Femur (tissue), 1 donor: ENCODE results near the gene AP4M1.

Source experiments
- DNase-seq: peaks from one replicate; pipeline ENCODE4 v3.0.0-alpha.2; 2017

The AP4M1 gene, protein sequence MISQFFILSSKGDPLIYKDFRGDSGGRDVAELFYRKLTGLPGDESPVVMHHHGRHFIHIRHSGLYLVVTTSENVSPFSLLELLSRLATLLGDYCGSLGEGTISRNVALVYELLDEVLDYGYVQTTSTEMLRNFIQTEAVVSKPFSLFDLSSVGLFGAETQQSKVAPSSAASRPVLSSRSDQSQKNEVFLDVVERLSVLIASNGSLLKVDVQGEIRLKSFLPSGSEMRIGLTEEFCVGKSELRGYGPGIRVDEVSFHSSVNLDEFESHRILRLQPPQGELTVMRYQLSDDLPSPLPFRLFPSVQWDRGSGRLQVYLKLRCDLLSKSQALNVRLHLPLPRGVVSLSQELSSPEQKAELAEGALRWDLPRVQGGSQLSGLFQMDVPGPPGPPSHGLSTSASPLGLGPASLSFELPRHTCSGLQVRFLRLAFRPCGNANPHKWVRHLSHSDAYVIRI

DNA sequence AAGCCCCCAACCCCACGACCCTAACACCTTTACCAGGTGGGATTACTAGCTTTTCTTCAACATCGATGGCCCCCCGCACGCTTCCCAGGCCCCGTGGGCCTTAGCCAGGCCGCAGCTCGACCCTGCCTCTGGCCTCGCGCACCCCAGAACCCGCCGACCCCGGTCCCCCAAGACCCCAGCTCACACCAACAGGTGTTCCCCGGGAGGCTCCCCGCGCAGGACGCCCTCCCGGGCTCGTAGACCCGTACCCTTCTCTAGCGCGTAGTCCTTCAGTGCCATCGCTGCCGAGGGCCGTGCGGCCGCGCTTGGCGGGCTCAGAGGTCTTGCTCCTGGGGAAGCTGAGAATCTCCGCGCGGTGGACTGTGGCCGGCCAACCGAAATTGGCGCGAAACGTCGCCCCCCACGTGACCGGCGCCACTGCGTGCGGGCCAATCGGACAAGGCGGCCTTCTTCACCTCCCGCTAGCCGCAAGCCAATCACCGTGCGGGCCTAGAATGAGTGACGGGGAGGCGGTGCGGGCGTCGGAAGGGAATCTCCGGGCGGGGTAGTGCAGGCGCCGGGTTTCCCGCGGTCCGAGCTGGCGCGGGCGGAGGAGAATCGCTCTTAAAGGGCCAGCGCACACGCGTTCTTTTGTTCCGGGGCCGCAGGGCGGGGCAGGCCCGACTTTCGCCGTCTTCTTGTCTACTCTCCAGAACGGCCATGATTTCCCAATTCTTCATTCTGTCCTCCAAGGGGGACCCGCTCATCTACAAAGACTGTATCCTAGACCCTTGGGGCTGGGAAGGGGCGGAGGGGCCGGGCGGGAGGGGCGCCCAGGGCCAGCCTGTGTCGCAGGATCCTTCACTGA lies at the start of gene AP4M1, which contains the start of gene MCM7:
Gene AP4M1 (plus strand): TSS at position 628 of the 847 bp plus-strand sequence. CDS start 72 bp downstream, at position 700.
Gene MCM7 (minus strand): TSS at position 382 of the 847 bp plus-strand sequence. CDS start 103 bp downstream, at position 279.
- peak; percentile 99 for DNase-seq

DNA sequence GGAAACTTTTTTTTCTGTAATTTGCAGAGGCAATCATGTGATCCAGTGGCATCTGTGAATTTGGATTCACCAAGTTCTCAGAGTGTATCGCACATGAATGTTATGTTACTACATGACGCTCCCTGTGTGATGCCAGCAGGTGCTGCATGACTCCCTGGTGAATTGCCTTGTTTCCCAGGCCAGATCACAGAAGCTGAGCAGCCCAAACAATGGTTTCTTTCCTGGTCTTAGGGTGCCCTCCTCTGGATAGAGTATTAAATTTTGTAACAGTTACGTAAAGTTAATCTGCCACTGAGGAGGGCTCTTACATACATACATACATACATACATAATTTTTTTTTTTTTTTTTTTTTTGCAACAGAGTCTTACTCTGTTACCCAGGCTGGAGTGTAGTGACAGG lies 48.2 kb upstream of the AP4M1 start:
- peak; percentile 64 for DNase-seq

DNA sequence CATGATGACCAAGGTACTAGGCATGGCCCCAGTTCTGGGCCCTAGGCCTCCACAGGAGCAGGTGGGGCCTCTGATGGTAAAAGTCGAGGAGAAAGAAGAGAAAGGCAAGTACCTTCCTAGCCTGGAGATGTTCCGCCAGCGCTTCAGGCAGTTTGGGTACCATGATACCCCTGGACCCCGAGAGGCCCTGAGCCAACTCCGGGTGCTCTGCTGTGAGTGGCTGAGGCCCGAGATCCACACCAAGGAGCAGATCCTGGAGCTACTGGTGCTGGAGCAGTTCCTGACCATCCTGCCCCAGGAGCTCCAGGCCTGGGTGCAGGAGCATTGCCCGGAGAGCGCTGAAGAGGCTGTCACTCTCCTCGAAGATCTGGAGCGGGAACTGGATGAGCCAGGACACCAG lies 44.4 kb upstream of the AP4M1 start:
- no peak for DNase-seq

- DNase-seq, result no peak
These were observed 42.1 kb upstream of the AP4M1 start for GRCh38 chr7:100059251-100059739.

DNA sequence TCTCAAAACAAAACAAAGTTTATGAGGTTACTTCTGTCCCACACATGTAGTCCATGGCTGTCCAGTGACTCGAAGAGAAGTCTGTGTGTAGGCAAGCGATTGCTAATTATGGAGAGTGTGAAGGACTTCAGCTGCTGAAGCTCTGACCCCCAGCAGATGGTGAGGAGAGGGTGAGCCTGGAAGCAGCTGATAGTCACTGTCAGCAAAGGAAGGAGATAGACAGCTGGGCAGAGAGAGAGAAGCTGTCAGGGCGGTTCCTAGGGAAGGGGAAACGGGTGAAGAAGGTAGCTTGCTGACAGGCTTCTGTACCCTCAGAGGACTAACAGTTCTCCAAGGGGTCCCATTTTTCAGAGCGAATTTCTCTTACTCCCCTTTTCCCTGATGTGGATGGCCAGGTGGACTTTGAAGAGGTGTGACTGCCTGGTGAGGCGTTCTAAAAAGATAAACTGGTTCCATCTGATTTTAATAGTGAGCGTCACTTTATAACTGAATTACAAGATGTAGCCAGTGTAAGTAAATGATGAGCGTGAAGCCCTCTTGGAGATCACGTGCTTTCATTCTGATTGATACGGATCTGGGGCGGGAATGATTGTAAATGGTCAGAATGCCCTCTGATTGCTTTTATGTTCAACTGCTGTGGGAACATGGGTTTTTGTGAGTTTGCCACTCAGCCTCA lies 39.8 kb upstream of the AP4M1 start:
- peak; percentile 40 for DNase-seq

GRCh38 chr7:100063376-100063775 lies 38.1 kb upstream of the AP4M1 start:
- no peak for DNase-seq

DNA sequence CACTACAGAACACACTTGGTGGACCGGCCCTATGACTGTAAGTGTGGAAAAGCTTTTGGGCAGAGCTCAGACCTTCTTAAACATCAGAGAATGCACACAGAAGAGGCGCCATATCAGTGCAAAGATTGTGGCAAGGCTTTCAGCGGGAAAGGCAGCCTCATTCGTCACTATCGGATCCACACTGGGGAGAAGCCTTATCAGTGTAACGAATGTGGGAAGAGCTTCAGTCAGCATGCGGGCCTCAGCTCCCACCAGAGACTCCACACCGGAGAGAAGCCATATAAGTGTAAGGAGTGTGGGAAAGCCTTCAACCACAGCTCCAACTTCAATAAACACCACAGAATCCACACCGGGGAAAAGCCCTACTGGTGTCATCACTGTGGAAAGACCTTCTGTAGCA lies 37.3 kb upstream of the AP4M1 start:
- DNase-seq, result no peak

DNA sequence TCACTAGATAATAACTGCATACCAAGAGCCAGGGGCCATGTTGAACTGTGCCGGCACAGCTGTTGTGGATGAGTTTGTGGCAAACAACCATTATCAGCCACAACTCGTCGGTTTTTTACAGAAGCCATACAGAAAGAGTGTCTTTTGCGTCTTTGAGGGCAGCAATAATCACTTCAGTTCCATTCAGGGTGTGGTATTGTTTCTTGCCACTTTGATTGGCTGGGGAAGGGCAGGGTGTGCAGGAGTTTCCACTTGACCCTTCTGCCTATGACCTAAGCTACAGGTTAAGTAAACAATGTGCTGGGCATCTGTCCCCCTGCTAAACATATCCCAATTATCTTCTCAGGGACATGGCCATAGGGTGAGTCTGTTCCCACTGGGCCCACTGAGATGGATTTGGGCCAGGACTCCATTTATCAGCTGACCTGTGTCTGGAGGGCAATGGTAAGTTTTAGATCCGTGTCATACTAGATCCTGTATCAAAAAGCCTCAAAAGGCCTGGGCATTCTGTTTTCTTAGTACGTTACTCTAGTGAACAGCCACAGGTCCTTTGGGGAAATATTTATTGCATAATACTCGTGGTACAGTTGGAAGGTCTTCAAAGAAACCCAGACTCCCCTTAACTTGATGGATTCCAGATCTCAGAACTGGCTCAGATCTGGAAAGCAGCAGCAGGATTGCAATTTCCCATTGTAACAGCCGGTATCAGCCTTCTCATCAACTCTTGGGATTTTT lies 35.8 kb upstream of the AP4M1 start:
- no peak for DNase-seq

DNA sequence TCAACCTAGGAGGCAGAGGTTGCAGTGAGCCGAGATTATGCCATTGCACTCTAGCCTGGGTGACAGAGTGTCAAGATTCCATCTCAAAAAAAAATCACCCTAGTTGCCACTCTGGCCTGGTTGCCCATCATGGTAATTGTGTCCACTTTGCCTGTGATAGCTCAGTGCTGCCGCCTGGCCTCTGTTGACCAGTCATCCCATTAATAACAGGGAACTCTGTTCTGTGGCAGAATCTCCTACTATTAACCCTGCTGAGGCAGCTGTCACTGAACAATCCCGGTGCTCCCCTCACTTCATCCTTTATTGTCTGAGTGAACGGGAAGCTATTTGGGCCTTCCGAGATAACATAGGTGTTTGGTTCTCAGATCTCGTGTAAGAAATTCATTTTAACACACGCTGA lies 34.5 kb upstream of the AP4M1 start:
- DNase-seq, result no peak

GRCh38 chr7:100069991-100070390 lies 31.5 kb upstream of the AP4M1 start:
- no peak for DNase-seq

- no peak for DNase-seq
These were observed 30.3 kb upstream of the AP4M1 start for GRCh38 chr7:100071018-100071723.

GRCh38 chr7:100072462-100072861 lies 29.0 kb upstream of the AP4M1 start:
- no peak for DNase-seq

GRCh38 chr7:100074841-100075240 lies 26.6 kb upstream of the AP4M1 start:
- DNase-seq, result no peak

DNA sequence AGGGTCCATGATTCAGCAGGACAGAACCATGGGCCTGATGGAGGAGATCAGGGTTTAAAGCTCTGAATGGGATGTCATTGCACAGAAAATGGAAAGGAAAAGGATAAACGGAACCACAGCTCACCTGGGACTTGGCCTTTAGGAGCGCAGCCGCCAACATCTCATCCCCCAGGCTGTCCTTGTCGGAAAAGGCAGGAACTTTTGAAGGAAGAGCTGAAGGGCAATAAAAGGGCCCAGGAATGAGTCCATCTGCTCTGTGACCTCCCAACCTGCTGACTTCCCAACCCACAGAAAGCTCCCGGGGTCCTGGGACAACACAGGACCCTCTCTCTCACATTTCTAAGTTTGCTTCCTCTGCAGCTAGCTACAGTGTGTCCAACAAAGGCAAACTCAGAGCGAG lies 26.0 kb upstream of the AP4M1 start:
- no peak for DNase-seq

- DNase-seq, result no peak
These were observed 24.2 kb upstream of the AP4M1 start for GRCh38 chr7:100077205-100077604.

DNA sequence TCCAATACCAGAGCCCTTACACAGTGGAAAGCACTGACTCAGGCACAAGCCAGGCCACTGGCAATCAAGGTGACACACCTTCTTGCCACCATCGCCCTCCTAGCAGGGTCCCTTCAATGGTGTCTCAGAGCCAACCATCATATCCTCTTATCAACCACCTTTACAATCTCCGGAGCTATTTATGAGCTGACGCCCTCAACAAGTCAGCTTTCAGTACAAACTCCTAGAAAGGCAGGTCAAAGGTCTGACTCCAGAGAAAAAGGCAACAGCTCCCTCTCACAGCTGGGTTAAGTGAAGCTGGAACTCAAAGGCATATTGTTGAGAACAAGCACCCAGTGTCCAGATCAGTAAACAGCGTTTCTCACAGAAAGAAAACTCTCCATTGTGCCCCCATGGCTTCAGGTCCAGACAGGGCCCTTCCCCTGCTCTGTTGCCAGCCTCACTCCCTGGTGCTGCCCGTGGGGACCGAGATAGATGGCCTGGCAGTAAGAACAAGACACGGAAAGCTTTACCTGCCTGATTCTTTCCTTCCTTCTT lies 22.4 kb upstream of the AP4M1 start:
- DNase-seq, result no peak

- DNase-seq, result no peak
These were observed 20.4 kb upstream of the AP4M1 start for GRCh38 chr7:100080907-100081534.

DNA sequence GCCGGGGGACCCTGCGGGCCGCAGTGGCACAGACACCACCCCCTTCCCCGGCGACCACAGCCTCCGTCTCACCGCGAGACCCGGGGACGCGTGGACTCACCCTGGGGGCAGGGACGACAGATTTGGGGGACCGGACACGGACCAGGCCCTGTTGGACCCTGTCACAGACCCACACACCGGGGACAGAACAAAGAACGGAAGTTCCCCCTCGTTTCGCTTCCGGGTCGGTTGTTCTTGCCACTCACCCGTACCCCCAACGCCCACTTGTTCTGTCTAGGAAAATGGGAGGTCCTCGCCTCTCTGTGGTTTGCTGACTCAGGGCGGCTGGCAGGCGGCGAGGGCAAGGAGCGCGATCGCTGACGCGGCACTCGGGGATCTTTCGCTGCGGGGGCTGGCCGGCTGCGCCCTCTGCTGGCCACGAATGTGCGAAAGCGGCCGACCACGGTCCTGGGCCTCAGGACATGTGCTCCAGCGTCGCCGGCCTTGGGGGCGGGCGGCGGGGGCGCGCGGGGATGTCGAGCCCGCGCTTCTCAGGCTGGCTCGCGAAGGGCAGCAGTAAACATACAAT lies 19.8 kb upstream of the AP4M1 start, which contains the start of gene ZNF3:
Gene ZNF3 (minus strand): TSS at position 189 of the 568 bp plus-strand sequence. CDS start 4,366 bp downstream, outside the sequence.
- DNase-seq, result peak; percentile 100

GRCh38 chr7:100082978-100083377 lies 18.5 kb upstream of the AP4M1 start:
- no peak for DNase-seq

DNA sequence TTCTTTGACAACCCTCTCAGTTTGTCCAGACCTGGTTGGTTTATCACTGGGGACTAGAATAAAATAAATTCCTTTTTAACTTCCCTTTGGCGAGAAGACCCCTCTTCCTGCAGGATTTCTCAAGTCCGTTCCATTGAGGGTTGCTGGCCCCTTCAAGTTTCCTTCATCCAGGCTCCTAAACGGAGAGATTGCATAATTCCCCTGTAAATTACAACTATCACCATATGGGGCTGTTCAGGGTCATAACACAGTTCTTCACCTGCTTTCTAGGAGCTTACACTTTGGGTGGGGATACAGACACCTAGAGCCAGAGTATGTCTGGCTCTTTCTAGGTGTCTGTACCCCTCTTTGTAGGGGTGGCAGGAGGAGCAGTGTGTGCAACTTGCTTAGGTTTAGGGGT lies 15.9 kb upstream of the AP4M1 start:
- DNase-seq, result no peak
